ENCODE data around the gene THADA.

Gene THADA

DNA sequence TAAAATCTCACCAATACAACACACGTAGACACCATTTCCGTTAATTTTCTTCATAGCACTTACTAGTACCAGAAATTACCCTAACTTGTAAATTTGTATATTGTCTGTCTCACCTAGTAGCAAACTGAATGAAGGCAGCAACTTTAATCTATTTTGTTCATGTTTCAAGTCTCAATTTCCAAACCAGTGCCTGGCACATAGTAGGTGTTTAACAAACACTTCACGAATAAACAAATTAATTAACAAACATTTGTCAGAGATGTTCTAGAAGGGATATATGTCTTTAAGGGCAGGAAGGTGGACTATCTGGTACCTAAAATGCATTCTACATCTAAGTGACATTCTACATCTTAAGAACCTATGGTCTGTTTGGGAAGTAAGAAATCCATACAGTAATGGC lies 963 bp downstream of the THADA start:
- DNase-seq (ENCODE audit: low read depth), result no peak
- TF ChIP-seq, protein P1, sequence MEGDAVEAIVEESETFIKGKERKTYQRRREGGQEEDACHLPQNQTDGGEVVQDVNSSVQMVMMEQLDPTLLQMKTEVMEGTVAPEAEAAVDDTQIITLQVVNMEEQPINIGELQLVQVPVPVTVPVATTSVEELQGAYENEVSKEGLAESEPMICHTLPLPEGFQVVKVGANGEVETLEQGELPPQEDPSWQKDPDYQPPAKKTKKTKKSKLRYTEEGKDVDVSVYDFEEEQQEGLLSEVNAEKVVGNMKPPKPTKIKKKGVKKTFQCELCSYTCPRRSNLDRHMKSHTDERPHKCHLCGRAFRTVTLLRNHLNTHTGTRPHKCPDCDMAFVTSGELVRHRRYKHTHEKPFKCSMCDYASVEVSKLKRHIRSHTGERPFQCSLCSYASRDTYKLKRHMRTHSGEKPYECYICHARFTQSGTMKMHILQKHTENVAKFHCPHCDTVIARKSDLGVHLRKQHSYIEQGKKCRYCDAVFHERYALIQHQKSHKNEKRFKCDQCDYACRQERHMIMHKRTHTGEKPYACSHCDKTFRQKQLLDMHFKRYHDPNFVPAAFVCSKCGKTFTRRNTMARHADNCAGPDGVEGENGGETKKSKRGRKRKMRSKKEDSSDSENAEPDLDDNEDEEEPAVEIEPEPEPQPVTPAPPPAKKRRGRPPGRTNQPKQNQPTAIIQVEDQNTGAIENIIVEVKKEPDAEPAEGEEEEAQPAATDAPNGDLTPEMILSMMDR (conservative IDR thresholded peaks at IDR 0.05; ENCODE audit: control insufficient read depth, insufficient read depth, low read depth, low read length), result no peak
- peak overlapping the region; percentile 99 for H3K4me3 ChIP-seq (ENCODE audit: control insufficient read depth, low read depth, low read length)

DNA sequence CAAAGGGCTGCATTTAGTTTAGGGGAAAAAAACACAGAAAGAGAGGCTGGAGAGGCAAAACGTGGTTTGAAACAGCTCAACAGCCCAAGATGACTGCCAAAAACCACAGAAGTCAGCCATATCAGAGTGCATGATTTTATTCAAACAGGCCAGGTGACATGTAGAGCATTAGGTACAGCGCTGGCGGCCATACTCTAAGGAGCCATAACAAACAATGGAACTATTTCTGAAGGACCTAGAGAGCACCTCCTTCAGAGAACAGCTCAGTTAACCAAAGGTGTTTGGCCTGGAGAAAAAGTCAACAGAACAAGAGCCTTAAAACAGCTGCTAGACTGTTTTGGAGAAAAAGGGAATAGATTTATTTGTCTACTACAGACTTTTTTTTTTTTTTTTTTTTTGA lies 2.6 kb downstream of the THADA start:
- H3K4me3 ChIP-seq (ENCODE audit: control insufficient read depth, low read depth, low read length), result no peak overlapping the region
- TF ChIP-seq, protein P1 (conservative IDR thresholded peaks at IDR 0.05; ENCODE audit: control insufficient read depth, insufficient read depth, low read depth, low read length), result no peak
- no peak for DNase-seq (ENCODE audit: low read depth)

DNA sequence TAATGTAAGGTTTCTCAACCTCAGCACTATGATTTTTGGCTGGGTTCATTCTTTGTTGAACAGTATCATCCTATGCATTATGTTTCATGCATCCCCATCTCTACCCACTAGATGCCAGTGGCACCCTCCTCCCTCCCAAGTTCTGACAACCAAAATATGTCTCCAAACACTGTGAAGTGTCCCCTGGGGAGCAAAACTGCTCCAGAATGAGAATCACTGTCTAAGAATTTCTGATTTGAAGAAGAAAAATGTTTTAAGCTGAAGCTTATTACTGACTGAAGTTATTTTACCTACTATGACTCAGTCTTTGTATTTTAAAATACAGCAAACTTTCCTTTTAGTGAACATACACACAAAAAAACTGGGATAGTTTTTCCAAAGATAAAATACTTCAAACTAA lies 3.4 kb downstream of the THADA start:
- peak; percentile 23 for DNase-seq (ENCODE audit: low read depth)
- no peak overlapping the region for H3K4me3 ChIP-seq (ENCODE audit: control insufficient read depth, low read depth, low read length)
- TF ChIP-seq, protein P1 (conservative IDR thresholded peaks at IDR 0.05; ENCODE audit: control insufficient read depth, insufficient read depth, low read depth, low read length), result peak; percentile 8

DNA sequence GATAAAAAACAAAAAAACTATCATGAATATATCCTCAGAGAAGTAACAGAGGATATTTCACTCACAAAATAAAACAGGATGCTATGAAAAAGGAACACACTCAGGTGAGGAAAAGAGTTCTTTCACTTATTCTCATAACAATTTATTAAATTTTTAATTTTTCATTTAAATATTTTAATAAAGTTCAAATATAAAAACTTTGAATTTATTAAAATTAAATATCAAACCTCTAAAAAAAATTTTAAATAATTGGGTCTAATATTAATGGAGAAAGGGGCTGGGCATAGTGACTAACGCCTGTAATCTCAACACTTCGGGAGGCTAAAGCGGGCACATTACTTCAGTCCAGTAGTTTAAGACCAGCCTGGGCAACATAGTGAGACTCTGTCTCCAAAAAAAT lies 10.1 kb downstream of the THADA start:
- TF ChIP-seq, protein P1 (conservative IDR thresholded peaks at IDR 0.05; ENCODE audit: control insufficient read depth, insufficient read depth, low read depth, low read length), result no peak
- no peak for DNase-seq (ENCODE audit: low read depth)
- no peak overlapping the region for H3K4me3 ChIP-seq (ENCODE audit: control insufficient read depth, low read depth, low read length)

DNA sequence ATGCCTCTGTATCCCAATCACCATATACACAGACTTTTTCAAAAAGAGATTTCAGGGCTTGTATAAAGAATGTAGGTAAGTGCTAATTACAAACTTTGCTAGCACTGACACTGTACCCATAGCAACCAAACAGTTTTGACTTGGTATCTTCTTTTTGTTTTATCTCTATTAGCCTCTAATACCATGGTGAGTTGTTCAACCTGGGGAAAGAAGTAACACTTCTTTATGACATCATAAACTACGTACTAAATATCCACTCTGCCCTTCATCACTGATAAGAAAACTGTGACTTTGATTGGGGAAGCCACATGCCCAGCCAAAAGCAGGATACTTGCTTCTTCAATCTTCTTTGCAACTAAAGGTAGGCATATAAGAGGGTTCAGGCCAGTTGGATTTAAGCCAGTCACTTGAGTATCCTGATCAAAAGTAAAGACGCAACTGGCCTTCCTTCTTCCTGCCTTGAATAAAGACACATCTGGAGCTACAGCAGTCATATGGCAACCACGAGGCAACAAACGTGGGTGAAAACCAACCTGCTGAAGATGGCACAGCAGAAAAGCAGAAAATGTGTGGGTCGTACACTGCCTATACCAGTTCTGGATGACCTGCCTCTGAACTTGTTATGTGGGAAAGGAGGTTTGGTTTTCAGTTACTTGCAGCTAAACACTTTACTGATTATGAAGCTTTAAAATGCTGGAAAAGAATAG lies 16.4 kb downstream of the THADA start:
- H3K4me3 ChIP-seq (ENCODE audit: control insufficient read depth, low read depth, low read length), result no peak overlapping the region
- TF ChIP-seq, protein P1 (conservative IDR thresholded peaks at IDR 0.05; ENCODE audit: control insufficient read depth, insufficient read depth, low read depth, low read length), result no peak
- DNase-seq (ENCODE audit: low read depth), result no peak

DNA sequence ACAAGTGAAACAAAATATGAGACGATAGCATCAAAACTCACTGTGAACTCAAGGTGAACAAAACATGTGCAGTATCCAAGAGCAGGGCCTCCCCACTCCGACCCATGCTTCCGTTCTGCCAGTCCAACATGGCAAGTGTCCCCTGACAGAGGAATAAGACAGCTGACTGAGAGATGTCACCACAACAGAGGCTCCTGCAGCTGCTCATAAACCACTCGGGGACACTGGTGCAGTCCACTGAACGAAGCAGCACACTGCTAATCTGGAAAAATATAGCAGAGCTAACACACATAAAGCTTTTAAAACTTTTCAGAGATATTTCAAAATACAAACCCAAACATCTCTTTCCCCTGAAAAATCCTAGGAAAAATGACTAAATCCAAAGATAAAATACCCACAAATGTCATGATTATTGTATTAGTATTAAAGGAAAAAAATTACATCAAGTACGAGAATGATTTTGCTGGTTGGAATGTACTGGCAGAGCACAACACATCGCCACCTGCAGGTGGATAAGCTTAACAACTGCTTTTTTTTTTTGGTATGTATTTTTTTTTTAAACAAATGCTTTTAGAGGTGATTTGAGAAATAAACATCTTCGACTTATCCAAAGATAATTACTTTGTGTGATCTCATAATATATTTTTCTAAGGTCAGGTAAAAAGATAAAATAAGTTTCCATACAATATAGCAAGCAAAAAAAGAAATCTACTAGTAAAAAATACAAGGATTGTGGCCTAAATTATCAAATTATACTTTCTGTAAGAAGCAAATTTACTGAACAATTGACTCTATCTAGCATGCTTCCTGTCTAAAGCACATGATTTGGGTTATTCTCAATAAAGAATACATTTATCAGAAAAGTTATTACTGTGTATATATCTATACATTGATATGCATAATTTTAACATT lies 18.6 kb downstream of the THADA start:
- DNase-seq (ENCODE audit: low read depth), result peak; percentile 80
- TF ChIP-seq, protein P1 (conservative IDR thresholded peaks at IDR 0.05; ENCODE audit: control insufficient read depth, insufficient read depth, low read depth, low read length), result peak; percentile 86
- no peak overlapping the region for H3K4me3 ChIP-seq (ENCODE audit: control insufficient read depth, low read depth, low read length)

All from fibroblast of mammary gland (primary cell).